GDM1 (cell line): Measurements from ENCODE around the gene GAS1.

Experiments
- DNase-seq: peaks from one replicate; lab custom pipeline; 2025; lab: John Stamatoyannopoulos, UW

The GAS1 gene

DNA sequence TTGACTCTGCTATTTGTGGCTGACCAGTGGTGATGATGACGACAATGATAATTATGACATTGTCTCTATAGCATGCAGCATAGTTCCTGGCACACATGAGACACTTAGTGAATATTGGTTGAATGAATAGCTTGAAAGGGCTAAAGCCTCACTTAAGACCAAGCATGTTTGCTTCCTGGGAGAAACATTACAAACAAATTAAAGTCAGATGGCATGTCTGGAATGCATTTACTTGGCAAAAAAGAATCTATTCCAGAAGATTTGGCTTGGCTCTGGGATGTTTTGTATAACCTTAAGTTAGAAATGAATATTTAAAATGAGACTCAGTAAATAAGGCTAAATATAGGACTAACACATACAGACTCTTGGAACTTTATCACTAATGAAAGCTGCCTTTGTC lies 21.6 kb downstream of the GAS1 start:
- DNase-seq: no peak

DNA sequence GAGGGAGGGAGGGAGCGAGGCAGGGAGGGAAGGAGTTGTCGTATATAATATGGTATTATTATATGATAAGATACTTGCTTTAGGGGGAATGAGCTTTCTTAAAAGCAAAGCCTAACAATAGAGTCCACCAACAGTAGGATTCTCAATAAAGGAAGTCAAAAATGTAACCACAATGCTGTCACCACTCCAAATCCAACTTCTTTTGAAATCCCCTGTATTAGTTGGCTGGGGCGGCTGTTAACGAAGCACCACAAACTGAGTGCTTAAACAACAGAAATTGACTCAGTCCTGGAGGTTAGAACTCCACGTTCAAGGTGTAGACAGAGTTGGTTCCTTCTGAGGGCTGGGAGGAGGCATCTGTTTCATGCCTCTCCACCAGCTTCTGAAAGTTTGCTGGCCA lies 23.1 kb downstream of the GAS1 start:
- DNase-seq: no peak

DNA sequence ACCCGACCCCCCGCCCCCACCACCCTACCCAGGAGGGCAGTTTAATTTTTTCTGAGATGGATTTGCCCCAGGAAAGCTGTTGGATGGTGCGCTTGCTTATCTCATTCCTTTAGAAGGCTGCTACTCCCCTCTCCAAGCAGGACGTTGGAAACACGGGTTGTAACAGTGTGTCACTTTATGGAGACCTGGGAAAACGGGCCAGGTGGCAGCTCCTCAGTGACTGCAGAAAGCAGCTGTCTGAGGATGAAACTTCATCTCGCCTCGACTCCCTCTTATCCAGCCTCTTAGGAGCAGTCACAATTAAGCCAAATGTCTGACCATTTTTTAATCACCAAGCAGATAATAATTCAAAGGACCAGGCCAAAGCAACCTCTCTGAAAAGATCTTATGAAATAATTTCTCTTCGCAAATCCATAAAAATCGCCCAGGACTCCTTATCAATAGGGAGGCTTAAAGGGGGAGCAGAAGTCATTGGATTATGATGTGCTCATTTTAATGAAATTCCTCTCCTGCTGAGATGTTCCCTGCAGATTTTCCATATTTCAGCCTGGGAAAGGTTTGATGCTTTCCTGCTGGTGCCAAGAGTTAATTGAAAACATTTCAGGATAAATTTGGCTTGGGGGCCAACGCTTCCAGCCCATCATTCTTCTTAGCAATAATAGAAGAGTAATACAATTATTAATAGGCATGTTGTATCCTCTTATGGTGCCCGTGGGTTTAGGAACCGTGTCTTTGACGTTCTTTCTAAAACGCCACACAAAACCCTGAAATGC lies 26.0 kb downstream of the GAS1 start:
- DNase-seq: no peak

DNA sequence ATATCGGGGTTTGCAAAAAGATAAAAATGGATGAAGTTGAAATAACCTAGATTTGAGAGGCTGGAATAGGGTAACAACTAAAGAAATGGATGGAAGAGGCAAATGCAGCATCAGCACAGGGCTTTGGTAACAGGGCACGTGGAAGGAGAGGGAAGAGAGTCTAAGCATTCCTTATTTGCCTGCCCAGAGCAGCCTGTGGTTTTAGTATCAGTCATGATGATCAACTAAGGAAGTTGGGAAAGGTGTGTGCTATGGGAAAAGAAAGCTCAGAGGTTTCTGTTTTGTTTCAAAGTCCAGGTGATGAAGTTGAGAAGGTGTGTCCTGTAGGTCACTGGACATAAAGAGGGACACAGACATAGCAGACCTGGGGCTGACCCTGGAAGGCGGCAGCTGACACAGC lies 28.8 kb downstream of the GAS1 start:
- no peak for DNase-seq

DNA sequence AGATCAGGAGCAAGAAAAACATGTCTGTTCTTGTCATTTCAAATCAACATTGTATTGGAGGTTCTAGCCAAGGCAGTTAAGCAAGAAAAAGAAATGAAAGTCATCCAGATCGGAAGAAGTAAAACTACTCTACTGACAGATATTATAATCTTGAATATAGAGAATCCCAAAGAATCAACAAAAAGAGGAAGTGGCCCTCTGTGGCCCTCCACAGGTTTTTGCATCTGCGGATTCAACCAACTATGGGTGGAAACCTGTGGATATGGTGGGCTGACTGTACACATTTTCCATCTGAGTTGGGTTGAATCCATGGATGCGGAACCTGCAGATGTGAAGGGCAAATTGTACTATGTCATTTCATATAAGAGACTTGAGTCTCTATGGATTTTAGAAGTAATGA lies 35.1 kb downstream of the GAS1 start:
- no peak for DNase-seq

DNA sequence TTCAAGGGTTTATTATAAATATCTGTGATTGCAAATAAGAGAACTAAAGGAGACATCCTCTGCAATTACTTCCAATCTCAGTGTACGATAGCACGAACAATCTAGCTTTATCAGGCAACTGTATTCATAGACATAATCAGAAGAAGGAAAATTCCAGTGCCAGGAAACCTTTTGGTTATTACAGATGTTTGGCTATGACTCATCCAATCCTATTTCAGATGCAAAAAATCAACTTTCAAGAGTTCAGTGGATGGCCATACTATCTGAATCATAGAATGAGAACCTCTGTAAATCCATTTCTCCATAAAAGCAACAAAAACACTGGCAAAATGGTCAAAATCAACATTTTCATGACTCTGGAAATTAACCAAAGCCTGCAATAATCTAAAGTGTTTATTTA lies 37.9 kb downstream of the GAS1 start:
- no peak for DNase-seq

DNA sequence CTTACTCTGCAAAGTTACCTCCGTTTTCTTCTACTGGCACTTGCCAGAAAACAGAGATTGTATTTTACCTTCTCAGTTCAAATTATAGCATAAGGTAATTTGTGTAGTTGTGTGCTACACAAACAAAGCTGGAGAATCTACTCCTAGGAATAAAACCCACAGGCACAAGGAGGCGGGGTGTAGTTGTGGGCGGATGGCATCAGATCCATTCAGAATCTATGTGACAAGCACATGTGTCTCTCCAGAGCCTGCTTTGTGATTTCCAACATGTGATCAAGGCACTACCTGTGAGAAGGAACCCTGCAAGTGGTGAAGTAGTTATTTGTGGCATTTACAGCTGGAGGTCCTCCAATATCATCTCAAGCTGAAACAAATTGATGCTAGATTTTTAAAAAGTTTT lies 39.0 kb downstream of the GAS1 start:
- DNase-seq: no peak

DNA sequence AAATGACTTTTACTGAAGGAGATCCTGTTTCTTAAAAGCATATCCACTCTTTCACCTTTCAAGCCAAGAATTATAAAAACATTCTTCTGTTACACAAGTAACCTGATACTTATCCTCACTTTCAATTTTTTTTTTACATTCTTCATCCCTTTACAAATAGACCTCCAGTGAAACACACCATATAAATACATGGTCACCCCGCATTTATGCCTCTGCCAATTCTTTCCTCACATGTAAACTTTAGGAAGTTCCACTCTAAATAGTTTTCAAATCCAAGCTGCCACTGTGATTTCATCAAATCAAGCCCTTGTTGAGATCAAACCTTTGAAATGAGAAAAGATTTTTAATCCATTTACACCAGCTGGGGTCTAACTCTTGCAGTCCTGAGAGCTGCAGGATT lies 40.0 kb downstream of the GAS1 start:
- no peak for DNase-seq

DNA sequence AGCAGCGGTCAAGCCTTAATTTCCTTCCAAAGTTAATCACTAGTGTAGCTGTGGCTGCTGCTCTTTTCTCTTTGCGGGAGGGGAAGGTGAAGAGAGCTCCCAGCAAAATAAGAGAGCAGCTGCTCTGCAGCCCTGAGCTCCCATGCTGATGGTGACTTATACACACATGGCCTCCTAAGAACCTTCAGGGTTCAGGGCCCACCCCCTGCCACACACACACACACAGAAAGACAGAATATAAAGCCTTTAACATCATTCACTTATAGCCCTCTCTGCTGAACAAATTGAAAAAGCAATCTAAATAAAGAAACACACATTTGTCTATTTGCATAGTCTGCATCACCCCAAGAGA lies 43.6 kb downstream of the GAS1 start:
- no peak for DNase-seq

DNA sequence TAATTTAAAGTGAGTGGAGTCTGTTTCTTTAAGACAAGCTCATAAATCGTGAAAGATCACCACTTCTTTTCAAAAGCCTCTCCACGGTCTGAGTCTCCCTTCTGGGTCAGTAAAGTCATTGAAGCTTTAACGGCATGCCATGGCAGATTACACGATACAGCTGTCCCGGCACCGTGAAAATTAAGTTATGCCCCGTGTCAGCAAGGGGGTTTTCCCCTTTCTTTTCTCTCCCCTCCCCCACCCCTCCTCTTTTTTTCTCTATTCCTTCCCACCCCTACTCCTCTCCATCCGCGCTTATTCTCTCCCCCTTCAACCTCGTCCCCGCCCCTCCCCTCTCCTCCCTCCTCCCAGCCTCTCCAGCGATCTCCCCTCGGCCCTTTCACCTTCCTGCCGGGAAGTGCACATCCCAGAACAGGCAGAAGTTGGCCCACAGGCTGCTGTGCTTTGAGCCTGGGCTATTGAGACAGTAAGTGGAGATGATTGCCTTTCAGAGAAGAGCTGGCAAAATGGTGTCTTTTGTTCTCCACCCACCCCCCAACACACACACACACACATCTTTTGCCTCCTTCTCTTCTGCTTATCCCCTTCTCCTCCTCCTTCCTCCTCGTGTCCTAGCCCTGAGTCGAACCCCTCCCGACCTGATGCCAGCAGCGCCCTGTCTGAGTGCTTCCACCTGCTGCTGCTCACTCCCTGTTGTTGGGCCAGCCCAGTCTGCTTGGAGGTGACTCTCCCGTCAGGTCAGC lies 44.1 kb downstream of the GAS1 start:
- DNase-seq: no peak

DNA sequence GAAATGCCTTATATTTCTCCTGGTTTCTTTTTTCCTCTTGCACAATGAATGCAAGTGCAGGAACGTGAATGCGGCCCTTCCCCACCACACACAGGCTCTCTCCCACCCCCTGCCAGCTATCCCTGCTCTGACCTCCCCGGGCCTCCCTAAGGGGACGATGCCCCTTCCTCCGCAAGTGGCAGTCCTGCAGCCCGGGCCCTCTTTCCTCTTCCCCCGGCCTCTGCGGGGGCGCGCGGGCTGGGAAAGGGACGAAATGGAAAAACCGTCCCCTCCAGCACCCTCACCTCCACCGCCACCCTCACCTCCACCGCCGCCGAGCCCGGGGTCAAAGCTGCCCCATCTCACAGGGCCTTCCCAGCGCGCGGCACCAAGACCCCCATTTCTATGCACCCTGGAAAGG lies 44.7 kb downstream of the GAS1 start:
- no peak for DNase-seq

DNA sequence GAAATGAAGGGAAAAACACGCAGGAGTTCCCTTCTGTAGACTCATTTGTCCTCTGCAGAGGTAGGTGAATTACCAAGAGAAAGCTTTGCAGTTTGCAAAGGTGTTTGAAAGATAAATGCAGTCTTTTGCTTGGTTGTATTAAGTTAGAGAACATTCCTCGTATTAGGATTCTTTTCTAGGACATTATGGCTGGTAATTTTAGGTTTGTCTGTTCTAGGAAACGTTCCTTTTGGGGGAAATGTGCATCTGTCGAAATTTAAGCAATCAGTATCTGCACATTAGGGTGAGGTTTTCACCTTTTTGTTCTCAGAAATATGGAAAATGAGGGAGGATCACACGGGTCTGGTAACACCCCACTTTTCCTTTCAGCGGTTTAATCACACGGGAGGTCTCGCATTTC lies 45.1 kb downstream of the GAS1 start:
- no peak for DNase-seq

DNA sequence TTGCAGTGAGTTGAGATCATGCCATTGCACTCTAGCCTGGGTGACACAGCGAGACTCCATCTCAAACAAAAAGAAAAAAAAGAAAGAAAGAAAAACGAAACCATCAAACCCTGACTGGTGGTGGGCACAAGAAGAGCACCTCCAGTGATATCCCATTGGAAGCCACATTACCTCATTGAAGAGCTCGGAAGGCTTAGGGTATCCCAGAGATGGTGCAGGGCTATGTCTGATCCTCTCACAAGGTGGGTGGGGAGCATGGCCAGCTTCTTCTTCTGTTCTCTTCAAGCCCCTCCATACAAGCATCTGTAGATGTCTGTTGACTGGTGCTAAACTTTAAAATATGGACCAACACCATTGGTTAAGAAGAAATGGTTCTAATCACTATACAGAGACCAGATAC lies 45.8 kb downstream of the GAS1 start:
- no peak for DNase-seq
